IMR-90 (cell line): ENCODE measurements around the gene PDS5B. TPM values are rescaled to one million over a fixed set of nuclear protein-coding genes. Genes with fewer than 3 reads are reported as not detected.

Experiments used
- ATAC-seq: fragments of 200-7000 bp; cut with Tn5 transposase; 2 replicates; pipeline ENCODE4 v1.9.1; 2020; ENCODE audit warnings: low read depth, mild to moderate bottlenecking, moderate library complexity
- BruUV-seq: library from RNA; stranded (reverse); fragments of 400-500 nt; replicated peaks from 2 replicates; lab custom pipeline; 2021; lab: Mats Ljungman, UMichigan
- CTCF ChIA-PET: fragments of 300-600 bp; formaldehyde crosslinking; extraction: SDS; loops from one replicate; lab custom pipeline; 2021; ENCODE audit warnings: antibody characterized with exemption; lab: Yijun Ruan, JAX
- POLR2A ChIA-PET: fragments of 300-600 bp; sonication (Branson Sonifier 250); formaldehyde crosslinking; loops from one replicate; lab custom pipeline; 2022; ENCODE audit warnings: antibody characterized with exemption; ENCODE audit not compliant: unreplicated experiment; lab: Charles Lee
- DNase-seq: peaks from one replicate; pipeline ENCODE4 v3.0.0; 2013
- H2AFZ ChIP-seq: replicated peaks from 2 replicates; pipeline ENCODE3; 2013; ENCODE audit warnings: low read length, mild to moderate bottlenecking; ENCODE audit not compliant: poor library complexity
- H2AK5ac ChIP-seq: 2 replicates; pipeline ENCODE4 v1.6.1; 2013; ENCODE audit warnings: low read depth, low read length, inconsistent platforms
- H2AK9ac ChIP-seq: replicated peaks from 2 replicates; pipeline ENCODE3; 2013; ENCODE audit warnings: mild to moderate bottlenecking, low read depth, low read length, moderate library complexity; ENCODE audit not compliant: poor library complexity
- H2BK120ac ChIP-seq: 2 replicates; pipeline ENCODE4 v1.6.1; 2013; ENCODE audit warnings: low read depth, low read length, inconsistent platforms
- H2BK15ac ChIP-seq: 3 replicates; pipeline ENCODE4 v1.6.1; 2013; ENCODE audit warnings: low read depth, low read length, inconsistent platforms
- H2BK20ac ChIP-seq: 2 replicates; pipeline ENCODE4 v1.6.1; 2013; ENCODE audit warnings: low read depth, mild to moderate bottlenecking, inconsistent platforms, low read length, moderate library complexity
- H2BK5ac ChIP-seq: 2 replicates; pipeline ENCODE4 v1.6.1; 2013; ENCODE audit warnings: mild to moderate bottlenecking, low read depth, low read length, inconsistent platforms; ENCODE audit not compliant: poor library complexity, severe bottlenecking
- H3K14ac ChIP-seq: replicated peaks from 2 replicates; pipeline ENCODE4 v1.6.1; 2013; ENCODE audit warnings: low read depth, low read length, inconsistent platforms
- H3K18ac ChIP-seq: 2 replicates; pipeline ENCODE4 v1.6.1; 2013; ENCODE audit warnings: low read depth, low read length, control low read depth
- H3K23ac ChIP-seq: 2 replicates; pipeline ENCODE4 v1.6.1; 2013; ENCODE audit warnings: low read depth, low read length, inconsistent platforms
- H3K27ac ChIP-seq: 2 replicates; pipeline ENCODE4 v1.5.1; 2013; ENCODE audit warnings: mild to moderate bottlenecking, control low read depth, low read length; ENCODE audit not compliant: insufficient read depth
- H3K27me3 ChIP-seq: 2 replicates; pipeline ENCODE4 v1.6.1; 2013; ENCODE audit warnings: low read length; ENCODE audit not compliant: control insufficient read depth, insufficient read depth
- H3K36me3 ChIP-seq: 2 replicates; pipeline ENCODE4 v1.6.1; 2013; ENCODE audit warnings: low read length, mixed read lengths; ENCODE audit not compliant: control insufficient read depth, insufficient read depth
- H3K4ac ChIP-seq: 2 replicates; pipeline ENCODE4 v1.6.1; 2013; ENCODE audit warnings: low read depth, low read length, inconsistent platforms
- H3K4me1 ChIP-seq: 2 replicates; pipeline ENCODE4 v1.6.1; 2013; ENCODE audit warnings: low read length, mixed read lengths; ENCODE audit not compliant: control insufficient read depth, insufficient read depth
- H3K4me2 ChIP-seq: 2 replicates; pipeline ENCODE4 v1.6.1; 2013; ENCODE audit warnings: low read depth, mild to moderate bottlenecking, control low read depth, low read length, moderate library complexity
- H3K4me3 ChIP-seq: 2 replicates; pipeline ENCODE4 v1.5.1; 2013; ENCODE audit warnings: low read depth, mild to moderate bottlenecking, control low read depth, low read length, moderate library complexity; ENCODE audit not compliant: insufficient read depth
- H3K56ac ChIP-seq: 2 replicates; pipeline ENCODE4 v1.6.1; 2013; ENCODE audit warnings: low read length, inconsistent platforms; ENCODE audit not compliant: insufficient read depth; ENCODE audit errors: extremely low read depth
- H3K79me1 ChIP-seq, 2 experiments: 2 replicates each; pipeline ENCODE4 v1.6.1; 2013; ENCODE audit warnings: low read length in 2 of 2, inconsistent platforms in 1 of 2, low read depth in 1 of 2
- H3K9ac ChIP-seq: 2 replicates; pipeline ENCODE4 v1.6.1; 2013; ENCODE audit warnings: low read depth, low read length, control low read depth
- H3K9me1 ChIP-seq: 2 replicates; pipeline ENCODE4 v1.6.1; 2013; ENCODE audit warnings: low read length, inconsistent platforms; ENCODE audit not compliant: insufficient read depth
- H3K9me3 ChIP-seq: 2 replicates; pipeline ENCODE4 v1.6.1; 2013; ENCODE audit warnings: low read length; ENCODE audit not compliant: control insufficient read depth, insufficient read depth
- H4K20me1 ChIP-seq: 2 replicates; pipeline ENCODE4 v1.6.1; 2013; ENCODE audit warnings: low read length, inconsistent platforms; ENCODE audit not compliant: insufficient read depth
- H4K5ac ChIP-seq: 2 replicates; pipeline ENCODE4 v1.6.1; 2013; ENCODE audit warnings: mild to moderate bottlenecking, low read depth, low read length, control low read depth
- H4K8ac ChIP-seq, 2 experiments: 2 replicates each; pipeline ENCODE4 v1.6.1; 2013; ENCODE audit warnings: low read depth in 2 of 2, low read length in 2 of 2, control low read depth in 1 of 2, inconsistent platforms in 1 of 2
- H4K91ac ChIP-seq: 2 replicates; pipeline ENCODE4 v1.6.1; 2013; ENCODE audit warnings: low read depth, low read length, inconsistent platforms; ENCODE audit not compliant: insufficient read depth
- BHLHE40 ChIP-seq: fragments of 150-350 bp; IDR thresholded peaks from 2 replicates; pipeline ENCODE4 v1.6.1; 2016; ENCODE audit warnings: mild to moderate bottlenecking, low read depth, low read length
- MAFK ChIP-seq: IDR thresholded peaks from 2 replicates; pipeline ENCODE4 v1.6.1; 2012; ENCODE audit warnings: low read depth, low read length, improper control_type of control experiment
- RAD21 ChIP-seq: IDR thresholded peaks from 2 replicates; pipeline ENCODE4 v1.6.1; 2012; ENCODE audit warnings: low read length, improper control_type of control experiment
- RFX5 ChIP-seq: IDR thresholded peaks from 2 replicates; pipeline ENCODE4 v1.8.0; 2012; ENCODE audit warnings: low read depth, mild to moderate bottlenecking, low read length, moderate library complexity
- SMC3 ChIP-seq: fragments of 150-350 bp; IDR thresholded peaks from 2 replicates; pipeline ENCODE4 v1.6.1; 2016; ENCODE audit warnings: low read depth, mild to moderate bottlenecking, antibody characterized with exemption, low read length, moderate library complexity
- WGBS, 2 experiments: methylation state at CpG; one replicate each; pipeline versions ENCODE4 v1.1.5 to v1.1.7; 2013; ENCODE audit warnings: missing lambda C conversion rate in 2 of 2; ENCODE audit not compliant: insufficient read length in 1 of 2; ENCODE audit errors: extremely low coverage in 2 of 2; 5-methylcytosine and 5-hydroxymethylcytosine counted together
- dilution Hi-C: fragments of 300-500 bp; cut with HindIII; formaldehyde crosslinking; loops from one replicate; pipeline ENCODE4 v1.14.3; 2018; ENCODE audit warnings: low sequenced_read_pairs; ENCODE audit not compliant: unreplicated experiment
- in situ Hi-C: fragments of 300-500 bp; cut with MboI; formaldehyde crosslinking; loops from 3 replicates; pipeline ENCODE4 v1.14.3; 2019; ENCODE audit warnings: low sequenced_read_pairs, inconsistent platforms, mixed read lengths
- intact Hi-C: fragments of 100-400 bp; cut with micrococcal nuclease; formaldehyde crosslinking; loops from 2 replicates; pipeline ENCODE4 v1.10.0; 2022
- polyA plus RNA-seq, 3 experiments: library from polyadenylated mRNA; depleted of rRNA; stranded (reverse); fragments of >200 nt; gene quantifications; 2 replicates each; pipeline ENCODE4 v1.2.3, GENCODE V29; 2012; ENCODE audit warnings: low replicate concordance in 1 of 3
- total RNA-seq: library from RNA; depleted of rRNA; stranded (reverse); fragments of >200 nt; gene quantifications from 2 replicates; pipeline ENCODE4 v1.2.3, GENCODE V29; 2012

The PDS5B gene
- total and polyA plus RNA-seq, 2 of the 4 experiments (the other 2 are of a cell fraction) = 6.2 to 20.1 TPM

- 0 out of 2 replicates have a peak overlapping the region, but pooled peaks have one; percentile 4 for H3K9ac ChIP-seq
- no peak overlapping the region; the same call in 1 of the 2 replicates for H3K27ac ChIP-seq
- no peak for TF ChIP-seq MAFK
- TF ChIP-seq BHLHE40 = no peak
- TF ChIP-seq RFX5 = no peak
- TF ChIP-seq RAD21 = no peak
- TF ChIP-seq SMC3 = no peak
- no peak overlapping the region for H2BK120ac ChIP-seq
- no peak overlapping the region for H3K56ac ChIP-seq
- H3K23ac ChIP-seq = no peak overlapping the region; the same call in 1 of the 2 replicates
- H3K79me1 ChIP-seq = peaks cover 4 to 48% of the 10 kb centered on the region in 2 experiments; a peak in 3 of 4 replicates
- no peak overlapping the region for H4K5ac ChIP-seq
- no CpG with 5 or more reads among the region's 2 CpGs for WGBS, 2 experiments
- H2BK5ac ChIP-seq = peak overlapping the region; percentile 17
- ATAC-seq (peak; percentile 71), DNase-seq (peak; percentile 56)
- peaks cover 4% of the 10 kb centered on the region; the same call in 1 of the 2 replicates for H3K9me1 ChIP-seq
- no peak overlapping the region for H3K4me3 ChIP-seq
- H2AK5ac ChIP-seq = no peak overlapping the region
- H2BK20ac ChIP-seq = no peak overlapping the region
- H3K14ac ChIP-seq = no peak overlapping the region
- intact Hi-C loops (no loop called here), in situ Hi-C loops (loop anchor here (25.0 kb wide), 1 partner anchor 1117 kb away; no protein-coding TSS in a partner anchor), dilution Hi-C loops (no loop called here)
- peaks cover 6% of the 10 kb centered on the region for H3K4me1 ChIP-seq
- no peaks in the 10 kb centered on the region for H3K36me3 ChIP-seq
- CTCF ChIA-PET = interaction anchor here (0.9 kb wide), 1 partner anchor 57 kb away, joined by 3 read pairs; no protein-coding TSS in a partner anchor
- H4K8ac ChIP-seq = no peak overlapping the region
- H2BK15ac ChIP-seq = no peak overlapping the region
- no peak overlapping the region; the same call in 1 of the 2 replicates for H3K18ac ChIP-seq
- no peak overlapping the region for H2AK9ac ChIP-seq
- no TSS peak for BruUV-seq
- H3K9me3 ChIP-seq = peaks cover 2% of the 10 kb centered on the region; the same call in 1 of the 2 replicates
- no peak overlapping the region for H4K91ac ChIP-seq
- H3K27me3 ChIP-seq = no peaks in the 10 kb centered on the region
- no peak overlapping the region for H3K4ac ChIP-seq
- peak overlapping the region; percentile 53 for H3K4me2 ChIP-seq
- H4K20me1 ChIP-seq = peaks cover 31% of the 10 kb centered on the region
- no peak overlapping the region for H2AFZ ChIP-seq
- POLR2A ChIA-PET = no interaction called here
These were observed 9.1 kb downstream of the PDS5B start for GRCh38 chr13:32595306-32595705.
